IPS-20b (cell line): ENCODE data around the gene DUOX2.
"Not testable (repeated sequence)": the region's sequence is repeated elsewhere in the genome, so short reads cannot be mapped to it uniquely, and the experiment has no call there.

Experiments
- H3K27ac ChIP-seq: one replicate; pipeline ENCODE4 v1.5.1; 2013; ENCODE audit warnings: low read length
- H3K27me3 ChIP-seq: 2 replicates; pipeline ENCODE4 v1.6.1; 2013; ENCODE audit warnings: mild to moderate bottlenecking, low read length, inconsistent platforms; ENCODE audit not compliant: insufficient read depth
- H3K36me3 ChIP-seq: 2 replicates; pipeline ENCODE4 v1.6.1; 2013; ENCODE audit warnings: low read depth, mild to moderate bottlenecking, inconsistent platforms, low read length, moderate library complexity; ENCODE audit not compliant: insufficient read depth
- H3K4me1 ChIP-seq: 2 replicates; pipeline ENCODE4 v1.6.1; 2013; ENCODE audit warnings: mild to moderate bottlenecking, control low read depth, inconsistent platforms, low read length, moderate library complexity; ENCODE audit not compliant: insufficient read depth
- H3K4me3 ChIP-seq: 2 replicates; pipeline ENCODE4 v1.5.1; 2013; ENCODE audit warnings: mild to moderate bottlenecking, low read length, inconsistent platforms
- H3K9ac ChIP-seq: 2 replicates; pipeline ENCODE4 v1.6.1; 2013; ENCODE audit warnings: low read depth, mild to moderate bottlenecking, inconsistent platforms, low read length, moderate library complexity
- H3K9me3 ChIP-seq: 2 replicates; pipeline ENCODE4 v1.6.1; 2013; ENCODE audit warnings: mild to moderate bottlenecking, low read depth, low read length, inconsistent platforms; ENCODE audit not compliant: insufficient read depth

The DUOX2 gene

GRCh38 chr15:45136378-45136764 lies 22.4 kb upstream of the DUOX2 start:
- Histone ChIP-seq H3K36me3 (no peaks in the 10 kb centered on the region), H3K27me3 (peaks cover 65% of the 10 kb centered on the region), H3K4me1 (no peaks in the 10 kb centered on the region), H3K9me3 (no peaks in the 10 kb centered on the region), H3K27ac (no peak overlapping the region), H3K4me3 (peak overlapping the region; percentile 46; the same call in 1 of the 2 replicates), H3K9ac (no peak overlapping the region)

- H3K4me1 ChIP-seq, H3K9ac ChIP-seq, H3K9me3 ChIP-seq, H3K36me3 ChIP-seq, H3K27ac ChIP-seq: not testable (repeated sequence)
- peaks cover 71% of the 10 kb centered on the region for H3K27me3 ChIP-seq
- peak overlapping the region; percentile 46; the same call in 1 of the 2 replicates for H3K4me3 ChIP-seq
Measured at GRCh38 chr15:45135705-45136377, 21.9 kb upstream of the DUOX2 start.

- H3K27ac ChIP-seq, result no peak overlapping the region
- no peaks in the 10 kb centered on the region for H3K9me3 ChIP-seq
- no peaks in the 10 kb centered on the region for H3K4me1 ChIP-seq
- peak overlapping the region; percentile 40; the same call in 1 of the 2 replicates for H3K4me3 ChIP-seq
- H3K27me3 ChIP-seq, result peaks cover 80% of the 10 kb centered on the region
- H3K36me3 ChIP-seq, result no peaks in the 10 kb centered on the region
- H3K9ac ChIP-seq, result no peak overlapping the region
Measured at GRCh38 chr15:45134682-45135604, 21.0 kb upstream of the DUOX2 start.

DNA sequence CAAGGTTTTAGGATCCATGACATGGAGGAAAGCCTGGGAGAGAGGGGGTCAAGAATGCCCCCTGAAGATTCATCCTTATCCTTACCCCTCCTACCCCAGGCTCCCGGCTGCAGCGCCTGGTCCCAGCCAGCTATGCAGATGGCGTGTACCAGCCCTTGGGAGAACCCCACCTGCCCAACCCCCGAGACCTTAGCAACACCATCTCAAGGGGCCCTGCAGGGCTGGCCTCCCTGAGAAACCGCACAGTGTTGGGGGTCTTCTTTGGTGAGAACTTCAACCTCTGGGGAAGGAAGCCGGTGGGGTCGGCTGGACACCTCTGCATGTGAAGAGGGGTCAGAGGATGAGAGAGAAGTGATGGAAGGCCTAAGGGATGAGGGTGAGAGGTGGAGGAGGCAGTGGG lies 20.1 kb upstream of the DUOX2 start:
- no peak overlapping the region for H3K9ac ChIP-seq
- no peak overlapping the region for H3K27ac ChIP-seq
- H3K36me3 ChIP-seq, result no peaks in the 10 kb centered on the region
- H3K27me3 ChIP-seq, result peaks cover 89% of the 10 kb centered on the region
- no peaks in the 10 kb centered on the region for H3K4me1 ChIP-seq
- no peaks in the 10 kb centered on the region for H3K9me3 ChIP-seq
- H3K4me3 ChIP-seq, result no peak overlapping the region

DNA sequence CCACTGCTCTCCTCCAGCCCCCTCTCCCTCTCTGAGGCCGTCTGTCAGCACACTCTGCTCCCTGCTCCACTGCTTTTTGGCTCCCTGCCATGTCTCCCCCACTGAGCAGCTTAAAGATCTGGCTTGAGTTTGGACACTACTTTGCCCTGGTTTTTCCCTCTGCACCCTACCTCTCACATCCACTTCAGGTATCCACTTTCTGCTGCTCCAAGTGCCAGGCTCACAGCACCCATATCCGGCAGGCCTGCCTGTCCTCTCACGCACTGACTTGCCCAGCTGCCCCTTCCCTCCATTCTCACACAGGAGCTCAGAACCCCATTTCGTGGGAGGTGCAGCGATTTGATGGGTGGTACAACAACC lies 19.6 kb upstream of the DUOX2 start:
- no peaks in the 10 kb centered on the region; the same call in 1 of the 2 replicates for H3K9me3 ChIP-seq

GRCh38 chr15:45132844-45133560 lies 19.0 kb upstream of the DUOX2 start:
- no peak overlapping the region for H3K4me3 ChIP-seq
- H3K27ac ChIP-seq, result no peak overlapping the region
- H3K27me3 ChIP-seq, result peaks cover 94% of the 10 kb centered on the region
- H3K9me3 ChIP-seq, result no peaks in the 10 kb centered on the region; the same call in 1 of the 2 replicates
- H3K36me3 ChIP-seq, result no peaks in the 10 kb centered on the region
- H3K9ac ChIP-seq, result no peak overlapping the region
- H3K4me1 ChIP-seq, result no peaks in the 10 kb centered on the region; the same call in 1 of the 2 replicates

More for the DNA sequence above, 19.6 kb upstream of the DUOX2 start:
- H3K9ac ChIP-seq, result no peak overlapping the region
- H3K36me3 ChIP-seq, result no peaks in the 10 kb centered on the region
- no peak overlapping the region for H3K27ac ChIP-seq
- no peak overlapping the region for H3K4me3 ChIP-seq
- H3K4me1 ChIP-seq, result no peaks in the 10 kb centered on the region; the same call in 1 of the 2 replicates
- H3K27me3 ChIP-seq, result peaks cover 94% of the 10 kb centered on the region

DNA sequence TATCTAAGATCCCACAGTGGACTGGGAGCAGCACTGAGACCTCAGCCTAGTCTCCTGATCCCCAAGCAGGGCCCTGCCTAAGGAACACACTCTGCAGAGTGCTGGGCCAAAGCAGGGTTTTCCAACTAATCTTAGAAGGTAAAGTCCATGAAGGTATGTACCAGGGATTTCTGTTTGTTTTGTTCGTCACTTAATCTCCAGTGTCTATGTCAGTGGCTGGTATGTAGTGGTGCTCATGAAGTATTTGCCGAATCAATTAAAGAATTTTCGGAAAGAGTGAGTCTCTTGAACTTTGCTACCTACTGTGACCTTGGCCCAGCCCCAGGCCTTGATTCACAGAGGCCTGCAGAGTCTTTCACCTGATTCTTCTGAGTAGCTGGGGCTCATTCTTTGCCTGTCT lies 17.5 kb upstream of the DUOX2 start:
- no peaks in the 10 kb centered on the region; the same call in 1 of the 2 replicates for H3K4me1 ChIP-seq
- no peak overlapping the region for H3K4me3 ChIP-seq
- peaks cover 99% of the 10 kb centered on the region for H3K27me3 ChIP-seq
- H3K9me3 ChIP-seq, result no peaks in the 10 kb centered on the region; the same call in 1 of the 2 replicates
- no peak overlapping the region for H3K9ac ChIP-seq
- H3K27ac ChIP-seq, result no peak overlapping the region
- no peaks in the 10 kb centered on the region for H3K36me3 ChIP-seq

DNA sequence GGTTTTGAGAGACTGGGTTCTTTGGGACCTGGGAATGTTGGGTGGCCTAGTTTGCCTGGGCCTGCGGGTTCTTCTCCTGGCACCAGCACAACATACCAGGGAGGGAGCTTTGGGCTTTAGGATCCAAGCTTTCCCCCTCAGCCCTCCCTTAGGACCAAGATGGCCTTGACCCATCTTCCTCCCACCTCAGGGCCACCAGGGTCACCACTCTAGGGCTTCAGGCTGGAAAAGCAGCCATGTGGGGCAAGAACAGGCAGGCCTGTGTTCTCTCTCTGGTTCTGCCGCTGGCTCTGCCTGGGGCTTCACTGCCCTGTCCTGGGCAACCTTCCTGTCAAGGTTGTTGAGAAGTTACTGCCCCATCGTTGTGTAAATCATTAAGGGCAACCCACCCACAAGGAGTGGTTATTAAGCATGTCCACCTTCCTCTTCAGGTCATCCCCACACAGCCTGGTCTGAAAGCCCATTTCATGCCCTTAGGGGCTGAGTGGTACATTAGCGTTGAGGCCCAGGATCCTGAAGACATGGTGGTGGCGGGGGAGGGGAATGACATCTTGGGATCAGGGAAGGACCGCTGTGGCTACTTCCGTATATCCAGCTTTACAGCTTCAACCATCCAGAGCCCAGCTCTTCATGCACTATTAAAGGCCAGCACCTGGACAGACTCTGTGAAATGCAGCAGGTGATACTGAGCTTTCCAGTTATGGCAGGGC lies 16.5 kb upstream of the DUOX2 start:
- Histone ChIP-seq H3K9me3 (no peaks in the 10 kb centered on the region; the same call in 1 of the 2 replicates), H3K27ac (no peak overlapping the region), H3K27me3 (peaks cover 100% of the 10 kb centered on the region), H3K4me3 (peak overlapping the region; percentile 72), H3K4me1 (no peaks in the 10 kb centered on the region; the same call in 1 of the 2 replicates), H3K36me3 (no peaks in the 10 kb centered on the region), H3K9ac (no peak overlapping the region)

- Histone ChIP-seq H3K9me3 (no peaks in the 10 kb centered on the region; the same call in 1 of the 2 replicates), H3K27me3 (peaks cover 100% of the 10 kb centered on the region), H3K27ac (no peak within 1 kb of the TSS), H3K4me3 (peak within 1 kb of the TSS; percentile 72), H3K36me3 (no peaks in the 10 kb centered on the region), H3K9ac (no peak within 1 kb of the TSS), H3K4me1 (no peaks in the 10 kb centered on the region; the same call in 1 of the 2 replicates)
Measured at GRCh38 chr15:45129651-45130129, 15.7 kb upstream of the DUOX2 start, which contains the start of the genes DUOX1 and DUOXA1. Gene DUOX1 (plus strand): TSS chr15:45129994. CDS start chr15:45131967, 1,973 bp downstream. Gene DUOXA1 (minus strand): TSS chr15:45129879. CDS start chr15:45123014, 6,865 bp downstream.

- H3K9ac ChIP-seq, result no peak overlapping the region
- H3K27me3 ChIP-seq, result peaks cover 100% of the 10 kb centered on the region
- peak overlapping the region; percentile 72 for H3K4me3 ChIP-seq
- H3K36me3 ChIP-seq, result no peaks in the 10 kb centered on the region
- H3K4me1 ChIP-seq, result no peaks in the 10 kb centered on the region; the same call in 1 of the 2 replicates
- H3K27ac ChIP-seq, result no peak overlapping the region
- H3K9me3 ChIP-seq, result no peaks in the 10 kb centered on the region; the same call in 1 of the 2 replicates
Measured at GRCh38 chr15:45128971-45129639, 15.1 kb upstream of the DUOX2 start.
